Thyroid gland (tissue), 4 donors: ENCODE data around the gene SEMA5B.

Experiments used
- POLR2A ChIP-seq, 2 donors: fragments of 450-650 bp; IDR thresholded peaks; one replicate each; pipeline ENCODE4 v1.6.1; 2017; ENCODE audit warnings: antibody characterized with exemption in 2 of 2, mild to moderate bottlenecking in 2 of 2, moderate library complexity in 1 of 2
- TF ChIP-seq, protein P1 (sequence below), 6 experiments: fragments of 200-600 bp in 3 of 6; fragments of 450-650 bp in 3 of 6; sonication (generic) in 3 of 6; IDR thresholded peaks; one replicate each; pipeline ENCODE4 v1.5.1; 2016 to 2019; ENCODE audit warnings: antibody characterized with exemption in 6 of 6, mild to moderate bottlenecking in 2 of 6, inconsistent platforms in 1 of 6, moderate library complexity in 1 of 6

DNA sequence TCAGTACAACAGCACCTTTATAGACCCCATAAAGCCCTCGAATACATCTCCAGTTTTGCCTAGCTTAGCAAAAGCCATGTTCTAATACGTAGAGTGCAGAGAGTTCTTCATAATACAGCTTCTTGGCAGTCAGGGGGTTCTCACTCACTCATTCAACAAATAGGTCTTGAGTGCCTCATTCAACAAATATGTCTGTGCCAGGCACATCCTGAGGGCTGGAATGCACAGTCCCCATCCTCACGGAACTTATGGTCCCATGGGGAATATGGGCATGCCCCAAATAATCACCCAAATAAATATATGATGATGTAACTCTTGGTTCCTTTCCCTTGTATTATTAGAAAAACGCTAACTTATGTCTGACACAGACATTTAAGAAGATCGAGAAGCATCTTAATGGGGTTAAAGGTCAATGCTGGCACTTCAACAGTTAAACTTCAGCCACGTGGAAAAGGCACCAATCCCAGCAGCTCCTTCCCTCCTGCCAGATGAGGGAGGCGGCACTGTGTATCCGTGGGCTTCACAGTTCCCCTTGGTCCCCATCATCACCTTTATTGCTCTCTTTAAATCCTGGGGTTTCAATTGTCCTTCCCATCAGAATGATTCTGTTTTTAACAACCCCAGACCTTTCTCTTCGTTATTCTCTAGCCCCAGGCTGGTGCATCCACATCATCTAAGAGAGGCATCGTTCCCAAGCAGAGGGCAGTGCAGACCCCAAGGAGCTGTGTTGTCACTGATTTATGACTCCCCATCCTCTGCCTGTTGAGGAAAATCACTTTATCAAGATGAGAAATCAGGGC is 18.9 kb upstream of the SEMA5B start:
- TF ChIP-seq, protein P1, sequence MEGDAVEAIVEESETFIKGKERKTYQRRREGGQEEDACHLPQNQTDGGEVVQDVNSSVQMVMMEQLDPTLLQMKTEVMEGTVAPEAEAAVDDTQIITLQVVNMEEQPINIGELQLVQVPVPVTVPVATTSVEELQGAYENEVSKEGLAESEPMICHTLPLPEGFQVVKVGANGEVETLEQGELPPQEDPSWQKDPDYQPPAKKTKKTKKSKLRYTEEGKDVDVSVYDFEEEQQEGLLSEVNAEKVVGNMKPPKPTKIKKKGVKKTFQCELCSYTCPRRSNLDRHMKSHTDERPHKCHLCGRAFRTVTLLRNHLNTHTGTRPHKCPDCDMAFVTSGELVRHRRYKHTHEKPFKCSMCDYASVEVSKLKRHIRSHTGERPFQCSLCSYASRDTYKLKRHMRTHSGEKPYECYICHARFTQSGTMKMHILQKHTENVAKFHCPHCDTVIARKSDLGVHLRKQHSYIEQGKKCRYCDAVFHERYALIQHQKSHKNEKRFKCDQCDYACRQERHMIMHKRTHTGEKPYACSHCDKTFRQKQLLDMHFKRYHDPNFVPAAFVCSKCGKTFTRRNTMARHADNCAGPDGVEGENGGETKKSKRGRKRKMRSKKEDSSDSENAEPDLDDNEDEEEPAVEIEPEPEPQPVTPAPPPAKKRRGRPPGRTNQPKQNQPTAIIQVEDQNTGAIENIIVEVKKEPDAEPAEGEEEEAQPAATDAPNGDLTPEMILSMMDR (IDR thresholded peaks at IDR 0.05): no peak
- no peak for TF ChIP-seq POLR2A (IDR thresholded peaks at IDR 0.05)
